Keratinocyte (primary cell): ENCODE data around the gene SMYD3.

Experiments
- CTCF ChIP-seq, 3 experiments: IDR thresholded peaks in 1 of 3; conservative IDR thresholded peaks in 1 of 3; optimal IDR thresholded peaks in 1 of 3; 2 replicates in 2 of 3; 3 replicates in 1 of 3; pipeline versions ENCODE3 to v1.5.1; 2011; ENCODE audit warnings: low read length in 3 of 3, mild to moderate bottlenecking in 3 of 3, moderate library complexity in 2 of 3, control low read depth in 1 of 3, inconsistent platforms in 1 of 3; ENCODE audit not compliant: insufficient read depth in 2 of 3; ENCODE audit errors: extremely low read depth in 1 of 3
- EZH2 ChIP-seq: IDR thresholded peaks from one replicate; pipeline ENCODE4 v1.6.1; 2012; ENCODE audit warnings: inconsistent platforms, mild to moderate bottlenecking, low read length, moderate library complexity

DNA sequence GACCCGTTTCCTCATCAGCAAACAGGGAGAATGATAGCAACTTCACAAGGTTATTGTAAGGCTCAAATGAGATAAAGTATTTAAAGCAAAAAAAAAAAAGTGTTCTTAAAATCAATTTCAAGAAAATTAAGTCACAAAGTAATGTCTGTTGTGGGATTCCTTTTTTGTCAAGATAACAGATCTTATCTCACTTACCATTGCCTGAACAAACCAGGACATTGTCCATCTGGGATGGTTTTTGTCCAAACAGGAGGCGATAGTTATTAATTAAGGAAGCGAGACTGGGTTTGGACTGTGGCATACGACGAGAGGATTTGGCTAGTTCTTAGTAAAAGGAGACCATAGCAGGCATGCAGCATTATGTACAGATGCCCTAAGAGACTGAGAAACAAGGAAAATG, 458.4 kb downstream of the SMYD3 start:
- TF ChIP-seq CTCF (optimal IDR thresholded peaks at IDR 0.05 in 1 of 3, IDR thresholded peaks at IDR 0.05 in 1 of 3, conservative IDR thresholded peaks at IDR 0.05 in 1 of 3; ENCODE audit: extremely low read depth in 1 of 3, insufficient read depth in 2 of 3, low read length in 3 of 3) (no peak), EZH2 (no peak)
